Hepatocyte (in vitro differentiated cells): Measurements from ENCODE around the gene TMEM222. TPM values are rescaled to one million over a fixed set of nuclear protein-coding genes. Genes with fewer than 3 reads are reported as not detected.

Experiments used
- DNase-seq: peaks from one replicate; pipeline ENCODE4 v3.0.0-alpha.2; 2016; ENCODE audit warnings: low spot score
- H2AFZ ChIP-seq: fragments of 200-600 bp; sonication (generic); 2 replicates; pipeline ENCODE4 v1.6.0; 2016; ENCODE audit warnings: antibody characterized with exemption, mild to moderate bottlenecking
- H3K27ac ChIP-seq: fragments of 200-600 bp; sonication (generic); 2 replicates; pipeline ENCODE4 v1.5.1; 2016; ENCODE audit warnings: mild to moderate bottlenecking
- H3K27me3 ChIP-seq: fragments of 200-600 bp; sonication (generic); 2 replicates; pipeline ENCODE4 v1.6.1; 2016
- H3K36me3 ChIP-seq: fragments of 200-600 bp; sonication (generic); replicated peaks from 2 replicates; pipeline ENCODE4 v1.5.1; 2016; ENCODE audit warnings: low read depth; ENCODE audit not compliant: insufficient read depth
- H3K4me1 ChIP-seq: fragments of 200-600 bp; sonication (generic); 2 replicates; pipeline ENCODE4 v1.5.1; 2016; ENCODE audit warnings: mild to moderate bottlenecking, moderate library complexity; ENCODE audit not compliant: insufficient read depth
- H3K4me2 ChIP-seq: fragments of 200-600 bp; sonication (generic); 2 replicates; pipeline ENCODE4 v1.6.0; 2016
- H3K4me3 ChIP-seq: fragments of 200-600 bp; sonication (generic); 2 replicates; pipeline ENCODE4 v1.5.1; 2016; ENCODE audit warnings: mild to moderate bottlenecking
- H3K79me2 ChIP-seq: fragments of 200-600 bp; sonication (generic); 2 replicates; pipeline ENCODE4 v1.6.0; 2017; ENCODE audit warnings: mild to moderate bottlenecking
- H3K9me2 ChIP-seq: fragments of 200-600 bp; sonication (generic); replicated peaks from 2 replicates; pipeline ENCODE4 v1.6.0; 2017; ENCODE audit warnings: mild to moderate bottlenecking; ENCODE audit not compliant: insufficient read depth
- H3K9me3 ChIP-seq: fragments of 200-600 bp; sonication (generic); 2 replicates; pipeline ENCODE4 v1.5.1; 2016; ENCODE audit warnings: low read depth, mild to moderate bottlenecking
- H4K20me1 ChIP-seq: fragments of 200-600 bp; sonication (generic); 2 replicates; pipeline ENCODE4 v1.6.0; 2016; ENCODE audit warnings: mild to moderate bottlenecking; ENCODE audit not compliant: insufficient read depth, poor library complexity, severe bottlenecking
- CTCF ChIP-seq: fragments of 200-600 bp; sonication (generic); IDR thresholded peaks from 2 replicates; pipeline ENCODE4 v1.5.1; 2016; ENCODE audit warnings: antibody characterized with exemption, mild to moderate bottlenecking; ENCODE audit not compliant: poor library complexity
- EZH2 ChIP-seq: fragments of 200-600 bp; sonication (generic); IDR thresholded peaks from 2 replicates; pipeline ENCODE4 v1.6.1; 2016; ENCODE audit warnings: antibody characterized with exemption, mild to moderate bottlenecking, borderline replicate concordance
- EZH2phosphoT487 ChIP-seq: fragments of 200-600 bp; sonication (generic); IDR thresholded peaks from one replicate; pipeline ENCODE4 v1.6.1; 2018; ENCODE audit warnings: antibody characterized with exemption, mild to moderate bottlenecking, low read depth, moderate library complexity; ENCODE audit not compliant: unreplicated experiment, severe bottlenecking
- WGBS: methylation state at CpG from one replicate; pipeline ENCODE4 v1.1.6; 2016; ENCODE audit warnings: low lambda C conversion rate; ENCODE audit errors: missing lambda C conversion rate; 5-methylcytosine and 5-hydroxymethylcytosine counted together
- polyA plus RNA-seq: library from polyadenylated mRNA; unstranded; fragments of >200 nt; fragmentation: Nextera tagmentation; extraction: Ambion mirVana; gene quantifications from 2 replicates; pipeline ENCODE4 v1.2.1, GENCODE V29; 2016
- total RNA-seq: library from RNA; depleted of rRNA; stranded (reverse); fragments of >200 nt; gene quantifications from 2 replicates; pipeline ENCODE4 v1.2.3, GENCODE V29; 2014

Gene TMEM222
- total and polyA plus RNA-seq, 2 experiments from 2014 or later = 29.7 to 55.3 TPM

GRCh38 chr1:27379564-27380122 is 57.7 kb downstream of the TMEM222 start:
- H3K4me2 ChIP-seq = no peak overlapping the region
- no peak for TF ChIP-seq EZH2
- no peak for TF ChIP-seq CTCF
- TF ChIP-seq EZH2phosphoT487 = no peak
- H3K27me3 ChIP-seq = no peaks in the 10 kb centered on the region
- H3K4me1 ChIP-seq = no peaks in the 10 kb centered on the region
- H3K4me3 ChIP-seq = no peak overlapping the region
- no peaks in the 10 kb centered on the region for H3K9me3 ChIP-seq
- no peak overlapping the region for H2AFZ ChIP-seq
- no peaks in the 10 kb centered on the region for H4K20me1 ChIP-seq
- 77% methylated on average over 11 of the region's 11 CpGs for WGBS
- H3K79me2 ChIP-seq = no peaks in the 10 kb centered on the region
- no peaks in the 10 kb centered on the region for H3K9me2 ChIP-seq
- no peak for DNase-seq
- no peak overlapping the region for H3K27ac ChIP-seq
- H3K36me3 ChIP-seq = no peaks in the 10 kb centered on the region

GRCh38 chr1:27380224-27380623 is 58.3 kb downstream of the TMEM222 start:
- Histone ChIP-seq H4K20me1 (no peaks in the 10 kb centered on the region), H3K4me3 (no peak overlapping the region), H3K79me2 (no peaks in the 10 kb centered on the region), H3K4me1 (no peaks in the 10 kb centered on the region), H3K27me3 (no peaks in the 10 kb centered on the region), H3K36me3 (no peaks in the 10 kb centered on the region), H3K27ac (no peak overlapping the region), H2AFZ (no peak overlapping the region), H3K4me2 (no peak overlapping the region), H3K9me2 (no peaks in the 10 kb centered on the region), H3K9me3 (no peaks in the 10 kb centered on the region)
- DNase-seq = no peak
- 100% methylated on average over 4 of the region's 4 CpGs for WGBS
- TF ChIP-seq EZH2 (no peak), EZH2phosphoT487 (no peak), CTCF (no peak)

GRCh38 chr1:27380766-27381733 is 59.1 kb downstream of the TMEM222 start:
- no peak for DNase-seq
- no peak overlapping the region for H2AFZ ChIP-seq
- WGBS = 84% methylated on average over 12 of the region's 12 CpGs

More at GRCh38 chr1:27380766-27381733, 59.1 kb downstream of the TMEM222 start:
- Histone ChIP-seq H3K79me2 (no peaks in the 10 kb centered on the region), H3K4me2 (no peak overlapping the region), H3K9me2 (no peaks in the 10 kb centered on the region), H3K4me3 (no peak overlapping the region), H4K20me1 (no peaks in the 10 kb centered on the region), H3K27me3 (no peaks in the 10 kb centered on the region), H3K27ac (no peak overlapping the region), H3K36me3 (no peaks in the 10 kb centered on the region), H3K9me3 (no peaks in the 10 kb centered on the region), H3K4me1 (no peaks in the 10 kb centered on the region)
- TF ChIP-seq CTCF (no peak), EZH2phosphoT487 (no peak)
